HepG2 (cell line): Measurements from ENCODE around the gene GPR183. TPM values are rescaled to one million over a fixed set of nuclear protein-coding genes. Genes with fewer than 3 reads are reported as not detected.

ENCODE experiments used
- ATAC-seq: fragments of 200-7000 bp; cut with Tn5 transposase; 3 replicates; pipeline ENCODE4 v1.9.1; 2020; ENCODE audit warnings: mild to moderate bottlenecking, moderate library complexity
- BruUV-seq: library from RNA; stranded (reverse); fragments of 400-500 nt; replicated peaks from 2 replicates; lab custom pipeline; 2021; lab: Mats Ljungman, UMichigan
- CTCF ChIA-PET: fragments of 300-600 bp; formaldehyde crosslinking; extraction: SDS; loops from one replicate; lab custom pipeline; 2021; ENCODE audit warnings: low total read pairs, inconsistent platforms, low intra/inter-chr PET ratio; lab: Yijun Ruan, JAX
- POLR2A ChIA-PET: fragments of 350-600 bp; sonication (Branson Sonifier 250); formaldehyde crosslinking; loops from one replicate; lab custom pipeline; 2020; ENCODE audit warnings: antibody characterized with exemption, inconsistent platforms; lab: Yijun Ruan, JAX
- DNase-seq: peaks from one replicate; pipeline ENCODE4 v3.0.0-alpha.2; 2015; ENCODE audit warnings: low spot score
- FAIRE-seq: peaks from 3 replicates; lab custom pipeline; 2011; peaks lifted over from hg19 to GRCh38; lab: Jason Lieb, UNC
- H2AFZ ChIP-seq: one replicate; pipeline ENCODE4 v1.6.1; 2011; ENCODE audit warnings: low read length, inconsistent platforms
- H3K27ac ChIP-seq: fragments of 300-600 bp; 3 replicates; pipeline ENCODE4 v1.8.0; 2011; ENCODE audit warnings: mixed run types, mild to moderate bottlenecking, mixed read lengths, low read length, inconsistent platforms; ENCODE audit not compliant: insufficient read depth; ENCODE audit errors: extremely low read length
- H3K27me3 ChIP-seq, 2 experiments: fragments of 200-600 bp in 1 of 2; 2 replicates in 1 of 2; 3 replicates in 1 of 2; pipeline versions ENCODE4 v1.6.0 to v1.8.0; 2011; ENCODE audit warnings: low read length in 2 of 2, mild to moderate bottlenecking in 2 of 2, moderate library complexity in 2 of 2, inconsistent platforms in 1 of 2; ENCODE audit not compliant: insufficient read depth in 2 of 2, control insufficient read depth in 1 of 2
- H3K36me3 ChIP-seq, 2 experiments: fragments of 200-600 bp in 1 of 2; replicated peaks in 1 of 2; 2 replicates in 1 of 2; 3 replicates in 1 of 2; pipeline versions ENCODE4 v1.5.1 to v1.8.0; 2011; ENCODE audit warnings: low read length in 2 of 2, inconsistent platforms in 1 of 2; ENCODE audit not compliant: insufficient read depth in 2 of 2, control insufficient read depth in 1 of 2
- H3K4me1 ChIP-seq: 2 replicates; pipeline ENCODE4 v1.5.1; 2012; ENCODE audit warnings: low read length, inconsistent platforms; ENCODE audit not compliant: insufficient read depth
- H3K4me2 ChIP-seq: 2 replicates; pipeline ENCODE4 v1.6.0; 2011; ENCODE audit warnings: low read depth, low read length, inconsistent platforms
- H3K4me3 ChIP-seq, 3 experiments: fragments of 200-600 bp in 1 of 3; sonication (generic), shearing (Covaris generic) in 1 of 3; replicated peaks in 1 of 3; 2 replicates each; pipeline ENCODE4 v1.5.1; 2011 to 2016; ENCODE audit warnings: low read length in 3 of 3, inconsistent platforms in 2 of 3, low read depth in 2 of 3, mild to moderate bottlenecking in 2 of 3, control low read depth in 1 of 3, mixed read lengths in 1 of 3; ENCODE audit not compliant: insufficient read depth in 1 of 3
- H3K79me2 ChIP-seq: one replicate; pipeline ENCODE4 v1.6.1; 2011; ENCODE audit warnings: low read length, inconsistent platforms; ENCODE audit not compliant: insufficient read depth
- H3K9ac ChIP-seq: 2 replicates; pipeline ENCODE4 v1.6.0; 2011; ENCODE audit warnings: mild to moderate bottlenecking, low read depth, low read length, inconsistent platforms; ENCODE audit not compliant: insufficient read depth
- H3K9me3 ChIP-seq: 2 replicates; pipeline ENCODE4 v1.5.1; 2012; ENCODE audit warnings: mild to moderate bottlenecking, low read length
- H4K20me1 ChIP-seq: 2 replicates; pipeline ENCODE4 v1.6.0; 2011; ENCODE audit warnings: inconsistent platforms, mild to moderate bottlenecking, low read length, moderate library complexity; ENCODE audit not compliant: insufficient read depth
- NBN ChIP-seq: fragments of 450-650 bp; conservative IDR thresholded peaks from 2 replicates; pipeline ENCODE4 v1.6.1; 2017
- NFKBIZ ChIP-seq: IDR thresholded peaks from 2 replicates; pipeline ENCODE4 v1.6.1; 2018; ENCODE audit warnings: missing genetic modification reagents, missing compliant biosample characterization
- SIN3A ChIP-seq: IDR thresholded peaks from 2 replicates; pipeline ENCODE4 v1.6.1; 2011; ENCODE audit warnings: low read depth, mild to moderate bottlenecking, control low read depth, low read length, borderline replicate concordance
- ZKSCAN5 ChIP-seq: sonication (generic); formaldehyde crosslinking; IDR thresholded peaks from 2 replicates; pipeline ENCODE4 v1.5.1; 2020; ENCODE audit warnings: mild to moderate bottlenecking, missing genetic modification reagents
- WGBS: methylation state at CpG from one replicate; pipeline ENCODE4 v1.1.6; 2017; ENCODE audit warnings: low lambda C conversion rate; 5-methylcytosine and 5-hydroxymethylcytosine counted together
- in situ Hi-C: cut with HindIII; loops from 2 replicates; pipeline ENCODE4 v1.10.0; 2017; ENCODE audit warnings: low pct_unique_long_range_greater_than_20kb; ENCODE audit not compliant: extremely low pct_ligation_motif_present
- intact Hi-C: fragments of 100-400 bp; cut with micrococcal nuclease; formaldehyde crosslinking; loops from one replicate; pipeline ENCODE4 v1.10.0; 2022; ENCODE audit not compliant: unreplicated experiment
- polyA plus RNA-seq, 8 experiments: library from polyadenylated mRNA; depleted of rRNA in 3 of 8; stranded (reverse) in 7 of 8; unstranded in 1 of 8; fragments of >200 nt; fragmentation: Illumina TruSeq in 4 of 8; extraction: Trizol in 4 of 8; gene quantifications; 2 replicates each; pipeline versions ENCODE4 v1.2.1 to v1.2.3, GENCODE V29; 2011 to 2016; ENCODE audit warnings: low read depth in 4 of 8, missing spikeins in 1 of 8, mixed read lengths in 1 of 8; ENCODE audit not compliant: insufficient read depth in 1 of 8
- total RNA-seq, 5 experiments: library from RNA; depleted of rRNA; stranded (reverse); fragments of >200 nt; fragmentation: Illumina TruSeq; extraction: Trizol; gene quantifications; 2 replicates each; pipeline ENCODE4 v1.2.3, GENCODE V29; 2016; ENCODE audit warnings: low read depth in 1 of 5
- TF ChIP-seq, protein P1 (sequence below): sonication (generic); formaldehyde crosslinking; IDR thresholded peaks from 2 replicates; pipeline ENCODE4 v1.4.0; 2020; ENCODE audit warnings: mild to moderate bottlenecking, low read depth, missing genetic modification reagents
- TF ChIP-seq, protein P2 (sequence below): sonication (generic); formaldehyde crosslinking; IDR thresholded peaks from 2 replicates; pipeline ENCODE4 v1.4.0; 2020; ENCODE audit warnings: missing genetic modification reagents

The GPR183 gene
- total and polyA plus RNA-seq, 2 of the 13 experiments (the other 11 are each of a cell fraction or from before 2014, with no cell fraction given) = not detected

DNA sequence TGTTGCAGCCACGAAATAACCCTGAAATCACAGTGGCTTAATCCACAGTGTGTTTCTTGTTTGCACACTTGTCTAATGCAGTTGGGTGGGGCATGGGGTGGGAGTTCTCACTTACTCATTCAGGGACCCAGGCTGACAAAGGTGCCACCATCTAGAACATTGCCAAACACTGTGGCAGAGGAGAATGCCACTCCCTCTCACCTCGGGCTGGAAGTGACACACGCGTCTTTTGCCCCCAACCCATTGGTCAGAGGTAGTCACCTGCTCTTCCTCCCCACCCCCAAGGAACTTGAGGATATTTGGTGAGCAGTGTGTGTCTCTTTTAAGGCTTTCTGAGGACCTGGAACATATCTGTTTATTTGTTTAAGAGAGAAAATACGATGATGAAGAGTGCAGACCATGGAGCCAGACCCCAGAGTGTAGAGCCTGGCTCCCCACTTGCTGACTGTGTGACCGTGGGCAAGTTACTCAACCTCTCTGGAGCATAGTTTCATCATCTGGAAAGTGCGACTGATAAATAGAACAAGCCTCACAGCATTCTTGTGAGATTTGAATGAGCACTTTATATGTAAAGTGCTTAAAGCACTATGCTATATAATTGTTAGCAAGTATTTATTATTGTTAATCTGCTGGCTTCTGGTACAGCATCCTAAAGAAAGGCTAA is 17.4 kb downstream of the GPR183 start:
- Histone ChIP-seq H3K27me3 (no peaks in the 10 kb centered on the region), H3K4me3 (no peak overlapping the region), H3K4me1 (peaks cover 14% of the 10 kb centered on the region), H3K36me3 (peaks cover 2 to 6% of the 10 kb centered on the region in 2 experiments; a peak in 3 of 5 replicates), H3K9me3 (no peaks in the 10 kb centered on the region), H3K27ac (no peak overlapping the region), H3K4me2 (no peak overlapping the region), H3K79me2 (no peaks in the 10 kb centered on the region), H2AFZ (no peak overlapping the region), H4K20me1 (no peaks in the 10 kb centered on the region), H3K9ac (no peak overlapping the region)
- CTCF ChIA-PET = no interaction called here
- ATAC-seq = no peak
- no peak for DNase-seq
- in situ Hi-C loops (no loop called here), intact Hi-C loops (no loop called here)
- no peak for FAIRE-seq
- POLR2A ChIA-PET = no interaction called here
- TF ChIP-seq ZKSCAN5 (CRISPR knock-in tag) (no peak), NBN (no peak), SIN3A (no peak), NFKBIZ (CRISPR knock-in tag) (no peak)
- TF ChIP-seq, protein P1, sequence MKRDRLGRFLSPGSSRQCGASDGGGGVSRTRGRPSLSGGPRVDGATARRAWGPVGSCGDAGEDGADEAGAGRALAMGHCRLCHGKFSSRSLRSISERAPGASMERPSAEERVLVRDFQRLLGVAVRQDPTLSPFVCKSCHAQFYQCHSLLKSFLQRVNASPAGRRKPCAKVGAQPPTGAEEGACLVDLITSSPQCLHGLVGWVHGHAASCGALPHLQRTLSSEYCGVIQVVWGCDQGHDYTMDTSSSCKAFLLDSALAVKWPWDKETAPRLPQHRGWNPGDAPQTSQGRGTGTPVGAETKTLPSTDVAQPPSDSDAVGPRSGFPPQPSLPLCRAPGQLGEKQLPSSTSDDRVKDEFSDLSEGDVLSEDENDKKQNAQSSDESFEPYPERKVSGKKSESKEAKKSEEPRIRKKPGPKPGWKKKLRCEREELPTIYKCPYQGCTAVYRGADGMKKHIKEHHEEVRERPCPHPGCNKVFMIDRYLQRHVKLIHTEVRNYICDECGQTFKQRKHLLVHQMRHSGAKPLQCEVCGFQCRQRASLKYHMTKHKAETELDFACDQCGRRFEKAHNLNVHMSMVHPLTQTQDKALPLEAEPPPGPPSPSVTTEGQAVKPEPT = no peak
- TF ChIP-seq, protein P2, sequence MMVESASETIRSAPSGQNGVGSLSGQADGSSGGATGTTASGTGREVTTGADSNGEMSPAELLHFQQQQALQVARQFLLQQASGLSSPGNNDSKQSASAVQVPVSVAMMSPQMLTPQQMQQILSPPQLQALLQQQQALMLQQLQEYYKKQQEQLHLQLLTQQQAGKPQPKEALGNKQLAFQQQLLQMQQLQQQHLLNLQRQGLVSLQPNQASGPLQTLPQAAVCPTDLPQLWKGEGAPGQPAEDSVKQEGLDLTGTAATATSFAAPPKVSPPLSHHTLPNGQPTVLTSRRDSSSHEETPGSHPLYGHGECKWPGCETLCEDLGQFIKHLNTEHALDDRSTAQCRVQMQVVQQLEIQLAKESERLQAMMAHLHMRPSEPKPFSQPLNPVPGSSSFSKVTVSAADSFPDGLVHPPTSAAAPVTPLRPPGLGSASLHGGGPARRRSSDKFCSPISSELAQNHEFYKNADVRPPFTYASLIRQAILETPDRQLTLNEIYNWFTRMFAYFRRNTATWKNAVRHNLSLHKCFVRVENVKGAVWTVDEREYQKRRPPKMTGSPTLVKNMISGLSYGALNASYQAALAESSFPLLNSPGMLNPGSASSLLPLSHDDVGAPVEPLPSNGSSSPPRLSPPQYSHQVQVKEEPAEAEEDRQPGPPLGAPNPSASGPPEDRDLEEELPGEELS (CRISPR knock-in tag) = no peak
- 95% methylated on average over 7 of the region's 7 CpGs for WGBS
- no TSS peak for BruUV-seq
